Heart left ventricle (tissue), 16 donors: Measurements from ENCODE around the gene SPOCK1. TPM values are rescaled to one million over a fixed set of nuclear protein-coding genes. Genes with fewer than 3 reads are reported as not detected.
"Not testable (repeated sequence)": the region's sequence is repeated elsewhere in the genome, so short reads cannot be mapped to it uniquely, and the experiment has no call there.

ENCODE experiments used
- ATAC-seq, 4 donors: fragments of 200-7000 bp; cut with Tn5 transposase; one replicate each; pipeline ENCODE4 v1.9.1; 2020 to 2022; ENCODE audit warnings: moderate library complexity in 4 of 4, mild to moderate bottlenecking in 3 of 4, moderate number of reproducible peaks in 1 of 4
- DNase-seq, 5 donors: peaks; one replicate each; pipeline ENCODE4 v3.0.0-alpha.2; 2020
- H3K27ac ChIP-seq, 12 donors: fragments of 200-600 bp; sonication (generic) in 4 of 12; one replicate each; pipeline versions ENCODE4 v1.5.0 to v1.8.0; 2016 to 2022; ENCODE audit warnings: mild to moderate bottlenecking in 2 of 12
- H3K27me3 ChIP-seq, 9 donors: fragments of 200-600 bp; sonication (generic) in 2 of 9; one replicate each; pipeline versions ENCODE4 v1.5.1 to v1.8.0; 2016 to 2022; ENCODE audit warnings: mild to moderate bottlenecking in 3 of 9
- H3K36me3 ChIP-seq, 9 donors: fragments of 200-600 bp; sonication (generic) in 2 of 9; one replicate each; pipeline versions ENCODE4 v1.5.0 to v1.8.0; 2018 to 2022; ENCODE audit warnings: mild to moderate bottlenecking in 2 of 9
- H3K4me1 ChIP-seq, 12 donors: fragments of 200-600 bp; sonication (generic) in 4 of 12; one replicate each; pipeline versions ENCODE4 v1.5.0 to v1.8.0; 2016 to 2022; ENCODE audit warnings: mild to moderate bottlenecking in 3 of 12
- H3K4me3 ChIP-seq, 12 donors: fragments of 200-600 bp; sonication (generic) in 4 of 12; one replicate each; pipeline versions ENCODE4 v1.5.0 to v1.8.0; 2017 to 2022; ENCODE audit warnings: mild to moderate bottlenecking in 9 of 12, moderate library complexity in 4 of 12
- H3K9me3 ChIP-seq, 12 donors: fragments of 200-600 bp; sonication (generic) in 4 of 12; one replicate each; pipeline versions ENCODE4 v1.5.0 to v1.8.0; 2016 to 2022; ENCODE audit warnings: mild to moderate bottlenecking in 1 of 12
- CTCF ChIP-seq, 12 donors: fragments of 200-600 bp; sonication (generic) in 4 of 12; IDR thresholded peaks; one replicate each; pipeline versions ENCODE4 v1.5.0 to v1.8.0; 2018 to 2022; ENCODE audit warnings: antibody characterized with exemption in 12 of 12, mild to moderate bottlenecking in 5 of 12
- POLR2A ChIP-seq, 2 donors: fragments of 450-650 bp; IDR thresholded peaks; one replicate each; pipeline ENCODE4 v1.6.1; 2017; ENCODE audit warnings: antibody characterized with exemption in 2 of 2, mild to moderate bottlenecking in 2 of 2, moderate library complexity in 2 of 2
- WGBS, 4 donors: extraction: QIAGEN DNeasy Blood & Tissue Kit in 2 of 4; methylation state at CpG; one replicate each; pipeline versions ENCODE4 v1.1.5 to v1.1.7; 2013 to 2018; 5-methylcytosine and 5-hydroxymethylcytosine counted together
- intact Hi-C, 10 donors: fragments of 100-400 bp; cut with DNase I; formaldehyde crosslinking; loops; one replicate each; pipeline versions ENCODE4 v1.11.1 to v1.14.2; 2022
- polyA plus RNA-seq, 2 donors: library from polyadenylated mRNA; stranded (reverse); fragments of 200-250 nt; gene quantifications; one replicate each; pipeline ENCODE4 v1.2.3, GENCODE V29; 2013
- total RNA-seq, 9 donors: library from RNA; depleted of rRNA in 2 of 9; stranded (reverse); fragments of >200 nt in 2 of 9; fragmentation: NEBNext Ultra II Directional in 3 of 9; extraction: Animal tissue kit (Norgen Biotek cat#: 25700) in 3 of 9; gene quantifications; one replicate each; pipeline versions ENCODE4 v1.1.0 to v1.2.4, GENCODE V29; 2016 to 2023
- donor health status: ischemic (EF 13 %, LVEDD 7.1; RV severe dilation, severe dysfunction).
- donor health status: healthy with polysubstance abuse.
- donor health status: DM: no; HTN: yes; CAD: no.
- donor health status: DM: no; HTN: no; CAD: no.
- donor health status: ischemic (EF 25% LVEDD 6.9; RV normal size, moderate dysfunction).
- donor health status: ischemic (EF 25% LVEDD 5.7; RV mildly dilated, moderate dysfunction).
- donor health status: healthy.
- donor health status: DM: yes; HTN: yes; CAD: no.
- donor health status: ischemic (EF 35%, LVEDD 5.7; RV mildly dilated, moderate dysfunction).
- donor health status: nonischemic (EF 11% LVEDD 7.7; RV severe dilation, severe dysfunction).
- donor health status: DM: yes; HTN: yes; CAD: no.
- donor health status: PGD.
- donor health status: ischemic (EF 29% LVEDD 5.4; RV normal size, mild dysfunction).
- donor health status: nonischemic (EF 23%, LVEDD 6.1; RV moderate dilation, normal function).

Gene SPOCK1
- total and polyA plus RNA-seq, 11 donors, result 7.8 to 51.2 (median 19.9) TPM

DNA sequence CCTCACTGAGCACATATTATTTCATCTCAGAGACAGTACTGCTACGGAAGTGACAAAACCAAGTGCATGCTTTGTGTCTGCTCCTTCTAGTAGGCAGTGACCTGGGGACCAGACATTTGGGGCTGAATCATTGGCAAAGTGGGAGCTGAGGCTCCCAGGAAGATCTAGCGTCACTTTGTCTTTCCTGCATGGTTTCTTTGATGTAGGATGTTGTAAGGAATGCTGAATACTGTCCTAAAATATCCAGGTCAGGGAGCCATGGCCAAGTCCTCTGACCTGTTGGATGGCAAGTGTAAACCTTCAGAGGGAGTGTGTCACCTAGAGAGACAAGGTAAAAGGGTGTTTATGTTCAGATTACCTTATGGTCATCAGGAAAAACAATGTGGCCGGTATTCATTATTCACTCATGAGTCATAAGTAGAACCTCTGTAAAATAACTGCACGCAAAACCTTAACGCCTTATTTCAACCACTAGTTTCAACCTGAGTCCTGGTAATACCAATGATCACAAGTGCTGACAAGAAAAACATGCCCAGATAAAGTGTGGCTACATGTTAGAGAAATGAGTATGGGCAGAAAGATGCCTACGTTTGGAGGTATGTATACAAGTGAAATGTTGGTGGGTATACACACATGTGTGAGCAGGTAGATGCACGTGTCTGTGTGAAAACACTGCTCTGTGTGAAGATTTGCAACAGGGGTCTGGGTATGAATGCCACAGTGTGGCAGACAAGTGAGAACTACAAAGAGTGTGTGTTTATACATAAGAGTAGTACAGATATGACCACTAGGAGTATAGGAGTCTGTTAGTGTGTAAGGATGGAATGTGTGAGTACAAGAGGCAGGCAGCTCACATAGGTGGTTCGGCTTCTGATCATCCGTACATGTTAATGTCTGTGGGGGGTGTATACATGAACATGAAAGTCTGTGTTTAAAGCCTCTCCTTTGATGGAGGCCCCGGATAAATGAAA lies 263.9 kb downstream of the SPOCK1 start:
- no peak overlapping the region for H3K27ac ChIP-seq
- intact Hi-C loops, result no loop called here
- H3K4me1 ChIP-seq, result no peaks in the 10 kb centered on the region
- no peaks in the 10 kb centered on the region for H3K36me3 ChIP-seq
- no peak for ATAC-seq
- no peaks in the 10 kb centered on the region for H3K27me3 ChIP-seq
- peaks cover 0 to 7% (median 0%) of the 10 kb centered on the region in 12 donors for H3K9me3 ChIP-seq
- DNase-seq, result no peak
- no peak for TF ChIP-seq CTCF (IDR thresholded peaks at IDR 0.05)
- TF ChIP-seq POLR2A (IDR thresholded peaks at IDR 0.05), result no peak
- WGBS, 4 donors, result 88 to 89% (median 89%) methylated on average over 10 of the region's 10 CpGs
- no peak overlapping the region for H3K4me3 ChIP-seq

- WGBS, 4 donors, result 83 to 93% (median 87%) methylated on average over 1 of the region's 1 CpG
- intact Hi-C loops, result no loop called here
Observed at GRCh38 chr5:137233726-137234125, 265.4 kb downstream of the SPOCK1 start.

DNA sequence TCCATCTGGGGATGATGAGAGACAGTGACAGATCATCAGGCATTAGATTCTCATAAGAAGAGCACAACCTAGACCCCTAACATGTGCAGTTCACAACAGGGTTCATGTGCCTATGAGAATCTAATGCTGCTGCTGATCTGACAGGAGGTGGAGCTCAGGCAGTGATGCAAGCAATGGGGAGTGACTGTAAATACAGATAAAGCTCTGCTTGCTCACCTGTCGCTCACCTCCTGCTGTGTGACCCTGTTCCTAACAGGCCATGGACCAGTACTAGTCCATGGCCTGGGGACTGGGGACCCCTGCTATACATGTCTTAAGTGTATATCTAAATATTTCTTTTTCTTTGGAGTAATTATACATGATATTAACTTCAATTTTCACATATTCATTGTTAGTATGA lies 265.8 kb downstream of the SPOCK1 start:
- H3K9me3 ChIP-seq, DNase-seq, H3K4me3 ChIP-seq, H3K36me3 ChIP-seq, H3K4me1 ChIP-seq, H3K27me3 ChIP-seq, intact Hi-C loops, H3K27ac ChIP-seq, ATAC-seq: not testable (repeated sequence)
- WGBS, 4 donors, result 92 to 99% (median 93%) methylated on average over 1 of the region's 1 CpG

More at GRCh38 chr5:137233726-137234125, 265.4 kb downstream of the SPOCK1 start:
- Histone ChIP-seq H3K4me1 (no peaks in the 10 kb centered on the region), H3K9me3 (no peaks in the 10 kb centered on the region), H3K27me3 (no peaks in the 10 kb centered on the region), H3K27ac (no peak overlapping the region), H3K4me3 (no peak overlapping the region), H3K36me3 (no peaks in the 10 kb centered on the region)
- no peak for ATAC-seq
- TF ChIP-seq POLR2A (IDR thresholded peaks at IDR 0.05) (no peak), CTCF (IDR thresholded peaks at IDR 0.05) (no peak)
- no peak for DNase-seq

DNA sequence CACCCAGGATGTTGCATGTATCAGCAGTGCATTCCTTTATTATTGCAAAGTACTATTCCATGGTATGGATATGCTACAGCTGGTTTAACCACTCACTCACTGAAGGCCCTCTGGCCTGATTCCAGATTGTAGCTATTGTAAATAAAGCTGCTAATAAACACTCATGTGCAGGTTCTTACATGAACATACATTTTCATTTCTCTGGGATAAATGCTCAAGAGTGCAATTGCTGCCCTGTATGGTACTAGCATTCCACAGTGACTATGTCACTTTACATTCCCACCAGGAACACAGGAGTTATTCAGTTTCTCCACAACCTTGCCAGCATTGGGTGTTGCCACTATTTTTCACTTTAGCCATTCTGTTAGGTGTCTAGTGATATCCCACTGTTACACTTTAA lies 267.6 kb downstream of the SPOCK1 start:
- H3K4me1 ChIP-seq, result no peaks in the 10 kb centered on the region
- H3K4me3 ChIP-seq, result no peak overlapping the region
- intact Hi-C loops, result no loop called here
- no peak overlapping the region for H3K27ac ChIP-seq
- no peaks in the 10 kb centered on the region for H3K27me3 ChIP-seq
- ATAC-seq, result no peak
- H3K9me3 ChIP-seq, result no peaks in the 10 kb centered on the region
- TF ChIP-seq CTCF (IDR thresholded peaks at IDR 0.05) (no peak), POLR2A (IDR thresholded peaks at IDR 0.05) (no peak)
- H3K36me3 ChIP-seq, result no peaks in the 10 kb centered on the region
- no peak for DNase-seq
